Liver (tissue), 9 donors: ENCODE data around the gene GATAD2B. TPM values are rescaled to one million over a fixed set of nuclear protein-coding genes. Genes with fewer than 3 reads are reported as not detected.

Experiments used
- DNase-seq: peaks from one replicate; pipeline ENCODE4 v3.0.0-alpha.2; 2017; ENCODE audit warnings: low spot score
- H3K27ac ChIP-seq, 2 donors: one replicate each; pipeline ENCODE4 v1.7.0; 2013; ENCODE audit warnings: inconsistent platforms in 2 of 2, low read length in 2 of 2, control low read depth in 1 of 2, low read depth in 1 of 2, mild to moderate bottlenecking in 1 of 2
- H3K27me3 ChIP-seq, 4 donors: one replicate each; pipeline versions ENCODE4 v1.6.1 to v1.7.0; 2013; ENCODE audit warnings: low read length in 3 of 4, inconsistent platforms in 1 of 4, mild to moderate bottlenecking in 1 of 4, moderate library complexity in 1 of 4; ENCODE audit not compliant: control insufficient read depth in 4 of 4, insufficient read depth in 4 of 4
- H3K36me3 ChIP-seq, 4 donors: one replicate each; pipeline versions ENCODE4 v1.6.1 to v1.7.0; 2013; ENCODE audit warnings: low read length in 3 of 4, mild to moderate bottlenecking in 3 of 4, low read depth in 1 of 4, moderate library complexity in 1 of 4; ENCODE audit not compliant: control insufficient read depth in 4 of 4, insufficient read depth in 3 of 4
- H3K4me1 ChIP-seq, 4 donors: one replicate each; pipeline versions ENCODE4 v1.6.1 to v1.7.0; 2013; ENCODE audit warnings: low read length in 3 of 4, mild to moderate bottlenecking in 3 of 4, moderate library complexity in 1 of 4; ENCODE audit not compliant: control insufficient read depth in 4 of 4, insufficient read depth in 4 of 4
- H3K4me3 ChIP-seq, 3 donors: one replicate each; pipeline versions ENCODE4 v1.6.1 to v1.7.0; 2013; ENCODE audit warnings: low read length in 3 of 3, control low read depth in 1 of 3, low read depth in 1 of 3, mild to moderate bottlenecking in 1 of 3
- H3K9ac ChIP-seq, 2 donors: one replicate each; pipeline ENCODE4 v1.7.0; 2013; ENCODE audit warnings: low read length in 2 of 2, mild to moderate bottlenecking in 2 of 2, moderate library complexity in 2 of 2, control low read depth in 1 of 2, low read depth in 1 of 2
- H3K9me3 ChIP-seq, 4 donors: one replicate each; pipeline versions ENCODE4 v1.6.1 to v1.7.0; 2013; ENCODE audit warnings: low read length in 3 of 4; ENCODE audit not compliant: control insufficient read depth in 4 of 4
- EGR1 ChIP-seq, 2 donors: IDR thresholded peaks; 2 replicates each; pipeline ENCODE4 v1.6.1; 2016 to 2018; ENCODE audit warnings: antibody characterized with exemption in 2 of 2, low read depth in 2 of 2
- FOXA2 ChIP-seq: IDR thresholded peaks from 2 replicates; pipeline ENCODE4 v1.6.1; 2016; ENCODE audit warnings: antibody characterized with exemption
- GABPA ChIP-seq, 2 donors: IDR thresholded peaks in 1 of 2; conservative IDR thresholded peaks in 1 of 2; 2 replicates each; pipeline ENCODE4 v1.6.1; 2016; ENCODE audit warnings: antibody characterized with exemption in 2 of 2, mild to moderate bottlenecking in 1 of 2, moderate library complexity in 1 of 2
- HNF4A ChIP-seq, 2 donors: conservative IDR thresholded peaks; 2 replicates each; pipeline ENCODE4 v1.6.1; 2016; ENCODE audit warnings: antibody characterized with exemption in 2 of 2, mild to moderate bottlenecking in 2 of 2
- HNF4G ChIP-seq: IDR thresholded peaks from 2 replicates; pipeline ENCODE4 v1.6.1; 2016; ENCODE audit warnings: antibody characterized with exemption
- JUND ChIP-seq, 2 donors: IDR thresholded peaks; 2 replicates each; pipeline ENCODE4 v1.6.1; 2016; ENCODE audit warnings: antibody characterized with exemption in 2 of 2
- NR2F2 ChIP-seq: IDR thresholded peaks from 2 replicates; pipeline ENCODE4 v1.6.1; 2016; ENCODE audit warnings: antibody characterized with exemption
- RAD21 ChIP-seq, 2 donors: IDR thresholded peaks; 2 replicates each; pipeline ENCODE4 v1.6.1; 2016; ENCODE audit warnings: antibody characterized with exemption in 2 of 2, mild to moderate bottlenecking in 2 of 2
- REST ChIP-seq: IDR thresholded peaks from 2 replicates; pipeline ENCODE4 v1.6.1; 2016; ENCODE audit warnings: antibody characterized with exemption, mild to moderate bottlenecking
- RXRA ChIP-seq, 2 donors: IDR thresholded peaks; 2 replicates each; pipeline ENCODE4 v1.6.1; 2017 to 2018; ENCODE audit warnings: antibody characterized with exemption in 2 of 2, mild to moderate bottlenecking in 1 of 2
- SP1 ChIP-seq: IDR thresholded peaks from 2 replicates; pipeline ENCODE4 v1.6.1; 2018; ENCODE audit warnings: antibody characterized with exemption, mild to moderate bottlenecking
- TAF1 ChIP-seq: conservative IDR thresholded peaks from 2 replicates; pipeline ENCODE4 v1.6.1; 2016; ENCODE audit warnings: antibody characterized with exemption, mild to moderate bottlenecking
- YY1 ChIP-seq: IDR thresholded peaks from 2 replicates; pipeline ENCODE4 v1.6.1; 2016; ENCODE audit warnings: antibody characterized with exemption, mild to moderate bottlenecking
- ZBTB33 ChIP-seq: IDR thresholded peaks from 2 replicates; pipeline ENCODE4 v1.6.1; 2016; ENCODE audit warnings: antibody characterized with exemption
- WGBS: extraction: QIAGEN DNeasy Blood & Tissue Kit; methylation state at CpG from one replicate; pipeline ENCODE4 v1.1.7; 2013; 5-methylcytosine and 5-hydroxymethylcytosine counted together
- polyA plus RNA-seq, 2 donors: library from polyadenylated mRNA; stranded (reverse) in 1 of 2; unstranded in 1 of 2; fragments of 200-250 nt in 1 of 2; fragments of >200 nt in 1 of 2; fragmentation: Nextera tagmentation in 1 of 2; extraction: Ambion mirVana in 1 of 2; gene quantifications; one replicate each; pipeline versions ENCODE4 v1.2.1 to v1.2.3, GENCODE V29; 2013 to 2015
- total RNA-seq, 2 donors: library from RNA; depleted of rRNA; stranded (reverse); fragments of >200 nt; gene quantifications; one replicate each; pipeline ENCODE4 v1.2.3, GENCODE V29; 2014
- TF ChIP-seq, protein P1 (sequence below): IDR thresholded peaks from 2 replicates; pipeline ENCODE4 v1.6.1; 2016; ENCODE audit warnings: antibody characterized with exemption
- TF ChIP-seq, protein P2 (sequence below): IDR thresholded peaks from 2 replicates; pipeline ENCODE4 v1.6.1; 2016; ENCODE audit warnings: antibody characterized with exemption
- donor health status: healthy.
- donor health status: healthy.
- donor health status: healthy.
- donor health status: healthy.
- donor health status: healthy.

Gene GATAD2B
- total and polyA plus RNA-seq, 4 donors, result 3.2 to 4.9 (median 3.9) TPM

GRCh38 chr1:153922076-153922971, 448 bp downstream of the GATAD2B start:
- TF ChIP-seq ZBTB33, result no peak
- TF ChIP-seq, protein P1, sequence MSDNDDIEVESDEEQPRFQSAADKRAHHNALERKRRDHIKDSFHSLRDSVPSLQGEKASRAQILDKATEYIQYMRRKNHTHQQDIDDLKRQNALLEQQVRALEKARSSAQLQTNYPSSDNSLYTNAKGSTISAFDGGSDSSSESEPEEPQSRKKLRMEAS, result no peak
- TF ChIP-seq, protein P2, sequence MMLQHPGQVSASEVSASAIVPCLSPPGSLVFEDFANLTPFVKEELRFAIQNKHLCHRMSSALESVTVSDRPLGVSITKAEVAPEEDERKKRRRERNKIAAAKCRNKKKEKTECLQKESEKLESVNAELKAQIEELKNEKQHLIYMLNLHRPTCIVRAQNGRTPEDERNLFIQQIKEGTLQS, result no peak
- no peak for DNase-seq
- Histone ChIP-seq H3K27ac (peak overlapping the region; percentile 75 to 77), H3K9ac (peak overlapping the region; percentile 16 to 36), H3K4me3 (peak overlapping the region; percentile 68 to 79 (median 72)), H3K27me3 (no peaks in the 10 kb centered on the region), H3K9me3 (no peaks in the 10 kb centered on the region), H3K36me3 (peaks cover 0 to 3% (median under 1%) of the 10 kb centered on the region in 4 donors), H3K4me1 (peaks cover 13 to 32% (median 28%) of the 10 kb centered on the region in 4 donors)
- WGBS, result under 1% methylated on average over 76 of the region's 86 CpGs

DNA sequence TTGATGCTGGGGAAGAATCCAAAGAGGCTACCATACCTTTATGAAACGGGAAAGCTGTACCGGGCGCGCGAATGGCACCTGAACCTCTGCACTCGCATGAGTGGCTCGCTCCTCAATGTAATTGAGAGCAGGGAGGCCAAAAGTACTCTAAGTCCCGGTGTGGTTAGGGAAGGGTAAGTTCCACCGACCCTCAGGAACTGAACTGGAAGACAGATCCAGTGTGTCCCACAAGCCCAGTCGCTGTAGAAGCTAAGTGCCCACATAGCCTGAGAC, 1.0 kb downstream of the GATAD2B start:
- TF ChIP-seq, protein P2, result no peak
- no peak for TF ChIP-seq EGR1 (IDR thresholded peaks at IDR 0.05; ENCODE audit: low read depth in 2 of 2)
- TF ChIP-seq GABPA (IDR thresholded peaks at IDR 0.05 in 1 of 2, conservative IDR thresholded peaks at IDR 0.05 in 1 of 2), result no peak
- no peak for TF ChIP-seq TAF1
- no peak for TF ChIP-seq REST
- TF ChIP-seq JUND (IDR thresholded peaks at IDR 0.05), result no peak
- no peak for TF ChIP-seq YY1
- TF ChIP-seq RXRA (IDR thresholded peaks at IDR 0.05), result no peak
- TF ChIP-seq HNF4A (conservative IDR thresholded peaks at IDR 0.05), result no peak
- TF ChIP-seq RAD21 (IDR thresholded peaks at IDR 0.05), result no peak
- no peak for TF ChIP-seq NR2F2
- TF ChIP-seq, protein P1, result no peak
- TF ChIP-seq SP1, result no peak
- TF ChIP-seq FOXA2, result no peak
- no peak for TF ChIP-seq ZBTB33
- no peak for TF ChIP-seq HNF4G

More for the DNA sequence above, 1.0 kb downstream of the GATAD2B start:
- peaks cover 13 to 32% (median 28%) of the 10 kb centered on the region in 4 donors for H3K4me1 ChIP-seq
- H3K27ac ChIP-seq, result peak overlapping the region; percentile 75 to 77
- peak overlapping the region; percentile 68 to 79 (median 72) for H3K4me3 ChIP-seq
- peaks cover 0 to 3% (median under 1%) of the 10 kb centered on the region in 4 donors for H3K36me3 ChIP-seq
- peak overlapping the region; percentile 16 to 36 for H3K9ac ChIP-seq
- no peaks in the 10 kb centered on the region for H3K27me3 ChIP-seq
- WGBS, result 3% methylated on average over 10 of the region's 10 CpGs
- H3K9me3 ChIP-seq, result no peaks in the 10 kb centered on the region
- no peak for DNase-seq
